ENCODE results near the gene MAN1C1. TPM values are rescaled to one million over a fixed set of nuclear protein-coding genes. Genes with fewer than 3 reads are reported as not detected.
"Not testable (repeated sequence)": the region's sequence is repeated elsewhere in the genome, so short reads cannot be mapped to it uniquely, and the experiment has no call there.

MAN1C1 gene
- total RNA-seq, 1 donor = 0.54 TPM

GRCh38 chr1:25631750-25632485 is 15.3 kb downstream of the MAN1C1 start:
- no peak for DNase-seq (ENCODE audit: low read depth in 2 of 3, low spot score in 2 of 3)

DNA sequence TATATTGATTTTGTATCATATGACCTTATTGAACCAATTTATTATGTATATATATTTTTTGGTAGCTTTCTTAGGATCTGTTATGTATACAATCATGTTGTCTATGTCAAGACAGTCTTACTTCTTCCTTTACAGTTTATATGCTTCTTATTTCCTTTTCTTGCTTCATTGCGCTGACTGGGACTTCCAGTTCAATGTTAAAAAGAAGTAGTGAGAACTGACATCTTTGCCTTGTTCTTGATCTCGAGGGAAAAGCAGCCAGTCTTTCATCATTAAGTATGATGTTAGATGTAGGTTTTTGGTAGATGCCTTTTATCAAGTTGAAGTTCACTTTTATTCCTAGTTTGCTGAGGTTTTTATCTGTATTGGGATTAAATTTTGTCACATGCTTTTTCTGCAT is 17.5 kb downstream of the MAN1C1 start:
- DNase-seq (ENCODE audit: low read depth in 2 of 3, low spot score in 2 of 3) = no peak

DNA sequence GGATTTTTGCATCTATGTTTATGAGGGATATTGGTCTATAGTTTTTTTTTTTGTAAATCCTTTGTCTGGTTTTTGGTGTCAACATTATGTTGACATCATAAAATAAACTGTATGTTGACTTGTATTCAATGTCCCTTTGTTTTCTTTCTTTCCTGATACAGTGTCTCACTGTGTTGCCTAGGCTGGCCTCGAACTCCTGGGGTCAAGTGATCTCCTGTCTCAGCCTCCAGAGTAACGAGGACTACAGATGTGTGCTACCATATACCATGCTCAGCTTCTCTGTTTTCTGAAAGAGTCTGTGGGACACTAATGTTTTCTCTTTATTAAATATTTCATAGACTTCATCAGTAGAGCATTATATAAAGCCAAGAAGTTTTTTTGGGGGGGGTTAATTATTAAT is 18.3 kb downstream of the MAN1C1 start:
- no peak for DNase-seq (ENCODE audit: low read depth in 2 of 3, low spot score in 2 of 3)

- not testable (repeated sequence) for DNase-seq (ENCODE audit: low read depth in 2 of 3, low spot score in 2 of 3)
Observed at GRCh38 chr1:25636141-25636540, 19.6 kb downstream of the MAN1C1 start.

- DNase-seq (ENCODE audit: low read depth in 2 of 3, low spot score in 2 of 3) = no peak
Observed at GRCh38 chr1:25640646-25641328, 24.2 kb downstream of the MAN1C1 start.

DNA sequence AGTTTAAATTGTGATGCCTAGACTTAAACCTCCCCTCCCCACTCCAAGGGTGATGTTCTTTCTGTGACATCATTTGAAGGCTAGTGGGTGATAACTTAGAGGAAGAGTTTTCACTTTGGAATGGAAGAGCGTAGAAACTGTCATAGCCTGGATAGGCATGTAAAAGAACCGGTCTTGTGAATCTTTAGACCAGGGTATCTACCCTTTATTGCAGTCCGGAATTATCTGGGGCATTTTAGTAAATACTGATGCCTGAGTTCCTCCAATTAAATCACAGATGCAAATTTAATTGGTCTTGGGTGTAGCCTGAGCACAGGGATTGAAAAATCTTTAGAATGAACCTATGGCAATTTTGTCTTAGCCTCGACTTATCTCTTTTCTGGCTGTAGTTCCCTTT is 24.7 kb downstream of the MAN1C1 start:
- no peak for DNase-seq (ENCODE audit: low read depth in 2 of 3, low spot score in 2 of 3)

GRCh38 chr1:25641931-25642573 is 25.5 kb downstream of the MAN1C1 start:
- DNase-seq (ENCODE audit: low read depth in 2 of 3, low spot score in 2 of 3) = peak in 1 of 3 donors; percentile 55

DNA sequence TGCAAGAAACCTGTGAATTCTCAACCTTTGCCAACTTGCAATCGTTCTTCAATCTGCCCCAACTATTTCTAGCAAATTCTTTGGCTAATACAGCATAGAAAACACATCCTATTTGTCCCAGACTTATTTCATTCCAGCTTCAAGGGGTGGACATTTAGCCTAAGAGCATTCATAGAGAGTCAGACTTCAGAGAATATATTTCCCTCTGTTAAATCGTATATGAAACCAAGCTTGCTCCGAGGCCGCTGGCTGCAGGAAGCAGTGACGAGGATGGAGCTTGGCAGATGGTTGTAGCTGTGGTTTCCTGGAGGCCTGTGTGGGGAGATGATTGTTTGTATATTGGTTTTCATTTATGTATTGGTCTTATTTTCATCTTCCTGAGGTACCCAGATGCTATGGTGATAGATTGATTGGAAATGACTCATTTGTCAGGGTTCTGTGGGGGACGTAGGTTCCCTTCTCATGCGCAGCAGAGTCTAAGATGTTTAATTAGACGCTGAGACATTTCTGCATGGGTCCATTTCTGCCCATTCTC is 26.1 kb downstream of the MAN1C1 start:
- peak; percentile 52 to 97 (median 91) for DNase-seq (ENCODE audit: low read depth in 2 of 3, low spot score in 2 of 3)

DNA sequence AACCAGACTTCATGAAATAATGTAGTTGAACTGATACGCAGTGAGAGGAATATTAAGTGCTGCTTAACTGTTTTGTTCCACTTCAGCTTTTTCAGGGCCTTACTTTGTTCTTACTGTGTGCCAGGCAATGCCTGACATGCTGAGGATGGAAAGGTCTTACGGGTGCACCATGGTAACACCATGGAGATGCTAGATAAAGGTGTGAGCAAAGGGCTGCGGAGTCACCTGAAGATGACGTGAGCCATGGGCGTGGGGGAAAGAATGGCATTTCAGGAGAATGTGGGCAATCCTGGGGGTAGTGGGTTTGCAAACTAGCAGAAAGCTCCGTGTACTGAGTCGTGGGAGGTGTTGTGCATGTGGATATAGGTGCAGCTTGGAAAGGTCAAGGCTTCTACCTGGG is 27.3 kb downstream of the MAN1C1 start:
- no peak for DNase-seq (ENCODE audit: low read depth in 2 of 3, low spot score in 2 of 3)

DNA sequence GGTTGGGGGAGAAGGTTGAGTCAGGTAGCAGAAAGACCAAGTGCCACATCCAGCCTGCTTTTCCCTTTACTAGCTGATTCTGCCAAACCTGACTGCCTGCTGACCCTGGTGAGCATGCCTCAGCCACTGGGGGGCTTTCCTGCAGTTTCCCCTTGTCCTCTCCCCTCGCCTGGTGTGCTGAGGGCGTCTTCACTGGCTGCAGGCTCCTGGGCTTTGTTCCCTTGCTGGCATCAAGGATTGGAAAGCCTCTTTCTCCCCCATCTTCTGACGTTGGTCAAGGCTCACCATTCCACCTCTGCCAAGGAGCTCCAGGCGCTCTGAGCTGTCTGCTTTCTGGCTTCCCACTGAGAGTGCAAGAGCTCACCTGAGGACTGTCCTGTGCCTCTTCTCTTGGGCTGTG is 28.4 kb downstream of the MAN1C1 start:
- DNase-seq (ENCODE audit: low read depth in 2 of 3, low spot score in 2 of 3) = no peak

DNA sequence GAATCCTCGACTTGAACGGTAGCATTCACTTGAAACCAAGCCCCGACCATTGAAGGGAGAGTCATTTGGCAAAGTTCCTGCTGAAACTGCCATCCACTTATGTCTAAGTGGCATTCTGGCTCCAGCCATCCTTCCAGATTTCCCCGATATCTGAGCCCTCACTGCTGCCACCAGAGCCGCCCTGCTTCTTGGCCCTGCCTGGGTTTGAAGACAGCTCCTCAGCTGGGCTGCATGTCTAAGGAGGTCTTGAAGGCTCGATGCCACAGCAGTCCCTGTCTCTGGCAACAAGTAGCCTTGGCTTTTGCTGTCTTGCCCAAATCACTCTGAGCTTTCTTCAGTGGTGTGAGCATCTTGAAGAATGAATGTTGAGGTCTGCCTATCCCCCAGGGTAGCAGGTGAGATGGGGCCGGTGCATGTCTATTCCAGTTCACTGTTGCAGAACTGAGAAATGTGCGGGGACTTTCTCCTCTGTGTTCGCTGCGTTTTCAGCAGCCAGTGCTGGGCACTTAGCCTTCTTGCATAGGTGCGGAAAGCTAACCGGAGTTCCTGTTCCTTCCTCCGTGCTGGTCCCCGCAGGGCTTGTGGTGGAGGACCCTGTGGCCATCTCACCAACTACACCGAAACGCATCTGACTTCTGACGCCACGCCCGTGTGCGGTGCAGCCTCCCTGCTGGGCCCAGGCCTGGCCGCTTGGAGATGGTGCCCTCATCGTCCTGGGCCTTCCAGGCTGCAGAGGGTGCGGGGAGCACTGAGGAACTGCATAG is 29.2 kb downstream of the MAN1C1 start:
- DNase-seq (ENCODE audit: low read depth in 2 of 3, low spot score in 2 of 3) = no peak

DNA sequence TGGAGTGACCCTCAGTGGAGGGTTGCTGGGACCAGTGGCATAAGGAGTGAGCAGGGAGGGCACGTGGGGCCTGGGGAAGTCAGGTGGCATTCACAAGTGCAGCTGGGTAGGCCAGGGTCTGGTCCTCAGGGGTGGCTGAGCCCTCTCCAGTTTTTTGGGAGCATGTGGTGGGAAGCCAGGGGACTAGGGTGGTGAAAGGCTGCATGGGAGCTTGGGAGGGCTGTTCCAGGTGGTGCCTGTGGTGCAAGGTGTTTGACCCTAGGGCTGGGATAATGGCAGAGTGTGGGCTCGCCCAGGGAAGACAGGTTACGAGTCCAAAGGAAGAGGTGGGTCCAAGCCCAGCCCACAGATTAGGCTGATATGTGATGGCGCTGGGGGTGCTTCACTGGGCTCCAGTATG is 30.5 kb downstream of the MAN1C1 start:
- no peak for DNase-seq (ENCODE audit: low read depth in 2 of 3, low spot score in 2 of 3)

DNA sequence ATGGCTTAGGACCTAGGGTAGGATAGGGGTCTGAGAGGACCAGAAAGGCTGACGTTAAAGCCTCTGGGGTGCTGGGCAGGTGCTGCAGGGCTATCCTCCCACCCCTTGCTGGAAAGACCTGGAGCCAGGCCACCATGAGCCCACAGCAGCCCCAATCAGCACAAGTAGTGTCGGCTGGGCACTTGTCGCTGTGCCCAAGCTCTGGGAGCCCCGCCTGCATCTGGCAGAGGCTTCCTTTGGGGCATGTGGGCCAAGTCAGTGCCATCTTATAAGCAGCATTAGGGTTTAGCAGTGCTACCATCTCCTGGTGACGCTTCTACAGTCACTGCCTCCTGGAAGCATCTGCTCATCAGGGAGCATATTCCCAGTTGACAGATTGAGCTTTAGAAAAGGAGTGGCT is 31.3 kb downstream of the MAN1C1 start:
- no peak for DNase-seq (ENCODE audit: low read depth in 2 of 3, low spot score in 2 of 3)

DNA sequence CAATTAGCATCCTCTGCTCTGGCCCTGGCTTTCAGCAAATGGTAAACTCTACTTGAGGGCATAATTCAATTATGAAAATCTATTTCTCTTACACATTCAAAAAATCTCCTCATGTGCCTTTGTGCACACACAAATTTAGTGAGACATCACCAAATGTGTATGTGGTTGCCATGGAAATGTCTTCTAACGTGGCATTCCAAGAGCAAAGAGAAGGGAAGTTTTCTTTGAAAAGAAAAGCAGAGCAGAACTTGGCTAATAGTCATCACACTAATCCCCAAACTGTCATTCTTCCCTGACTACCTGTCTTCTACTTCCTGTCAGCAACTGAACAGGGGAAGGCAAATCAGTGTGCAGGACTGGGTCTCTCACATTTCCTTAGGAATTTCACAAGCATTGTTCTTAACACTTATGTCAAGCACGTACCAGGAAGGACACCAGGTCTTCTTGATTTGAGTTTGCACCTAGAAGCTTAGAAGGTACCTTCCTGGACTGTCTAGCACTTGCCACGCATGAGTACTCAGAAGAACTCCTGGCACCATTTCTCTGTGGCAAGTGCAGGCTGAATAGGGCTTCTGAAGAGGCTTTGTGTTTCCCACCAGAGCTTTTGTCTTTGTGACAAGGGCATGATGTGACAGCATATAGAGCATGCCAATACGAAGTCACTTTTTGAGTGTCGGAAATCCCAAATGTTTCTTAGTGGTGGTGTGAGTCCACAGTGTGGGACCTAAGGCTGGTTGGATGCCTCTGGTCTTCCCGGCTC is 32.3 kb downstream of the MAN1C1 start:
- no peak for DNase-seq (ENCODE audit: low read depth in 2 of 3, low spot score in 2 of 3)

- DNase-seq (ENCODE audit: low read depth in 2 of 3, low spot score in 2 of 3) = no peak
Observed at GRCh38 chr1:25649505-25650288, 33.1 kb downstream of the MAN1C1 start.

- DNase-seq (ENCODE audit: low read depth in 2 of 3, low spot score in 2 of 3) = no peak
Observed at GRCh38 chr1:25650289-25650576, 33.6 kb downstream of the MAN1C1 start.

GRCh38 chr1:25651036-25651640 is 34.5 kb downstream of the MAN1C1 start:
- no peak for DNase-seq (ENCODE audit: low read depth in 2 of 3, low spot score in 2 of 3)

DNA sequence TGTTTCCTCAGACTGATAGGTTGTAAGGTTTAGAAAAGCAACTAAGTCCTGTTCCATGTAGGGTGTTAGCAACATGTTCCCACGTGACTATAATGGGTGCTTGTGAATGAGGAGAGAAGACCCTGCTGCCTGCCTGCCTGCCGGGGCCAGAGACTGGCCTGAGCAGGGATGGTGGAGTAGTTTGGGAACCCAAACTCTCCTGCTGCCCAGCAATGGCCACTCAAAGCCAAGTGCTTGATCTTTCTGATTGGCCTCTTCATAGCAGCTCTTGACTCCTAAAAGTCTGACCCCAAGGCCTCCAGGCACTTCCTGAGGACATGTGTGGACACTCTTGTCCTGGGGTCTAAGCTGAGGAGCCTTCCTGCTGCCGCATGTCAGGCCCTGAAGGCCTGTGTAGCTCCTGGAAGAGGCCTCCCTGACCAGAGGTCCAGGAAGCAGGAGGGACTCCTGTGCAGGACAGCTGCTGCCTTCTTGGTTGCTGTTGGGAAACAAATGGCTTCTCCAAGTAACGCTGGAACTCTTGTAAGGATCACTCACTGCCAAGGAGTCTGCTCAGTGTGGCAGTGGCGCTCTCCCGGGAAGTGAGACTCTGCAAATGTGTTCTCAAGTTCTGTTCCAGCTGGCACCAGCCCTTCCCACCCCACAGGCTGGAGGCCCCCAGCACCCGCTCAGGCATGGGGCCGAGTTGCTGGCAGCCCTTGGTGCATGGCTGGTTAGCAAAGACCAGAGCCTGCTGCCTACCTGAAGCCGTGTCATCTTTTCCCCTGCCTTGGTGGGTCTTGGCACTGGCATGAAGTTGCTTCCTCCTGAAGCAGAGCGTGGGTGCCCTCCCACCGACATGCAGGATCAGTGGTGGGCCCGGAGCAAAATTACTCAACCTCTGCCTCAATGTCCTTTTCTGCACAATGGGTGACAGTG is 35.5 kb downstream of the MAN1C1 start:
- DNase-seq (ENCODE audit: low read depth in 2 of 3, low spot score in 2 of 3) = no peak

All from hematopoietic multipotent progenitor cell (in vitro differentiated cells).